HCT116 (cell line): ENCODE data around the gene STON2. TPM values are rescaled to one million over a fixed set of nuclear protein-coding genes. Genes with fewer than 3 reads are reported as not detected.

Source experiments
- ATAC-seq: fragments of 200-7000 bp; cut with Tn5 transposase; 2 replicates; pipeline ENCODE4 v1.9.1; 2020; ENCODE audit warnings: mild to moderate bottlenecking, moderate library complexity
- BruUV-seq: library from RNA; stranded (reverse); fragments of 400-500 nt; replicated peaks from 2 replicates; lab custom pipeline; 2021; lab: Mats Ljungman, UMichigan
- CTCF ChIA-PET: fragments of 300-600 bp; sonication (Branson Sonifier 250); formaldehyde crosslinking; loops from one replicate; lab custom pipeline; 2021; ENCODE audit warnings: antibody characterized with exemption; lab: Charles Lee
- POLR2A ChIA-PET: fragments of 300-600, 350-600 bp; sonication (Branson Sonifier 250); formaldehyde crosslinking; loops from one replicate; lab custom pipeline; 2021; ENCODE audit warnings: antibody characterized with exemption; lab: Charles Lee
- RAD21 ChIA-PET, 2 experiments: fragments of 300-600 bp; sonication (Branson Sonifier 250); formaldehyde crosslinking; loops; one replicate each; lab custom pipeline; 2023; ENCODE audit warnings: low total read pairs in 2 of 2; ENCODE audit not compliant: uncharacterized antibody in 2 of 2, unreplicated experiment in 2 of 2, low non-redundant PET in 1 of 2; lab: Charles Lee
- DNase-seq: peaks from one replicate; pipeline ENCODE4 v3.0.0-alpha.2; 2010; ENCODE audit warnings: low read depth, low spot score
- H2AFZ ChIP-seq: fragments of 200-600 bp; shearing (Covaris generic), sonication (generic); 2 replicates; pipeline ENCODE4 v1.6.1; 2017; ENCODE audit warnings: low read depth, mixed run types, mixed read lengths, antibody characterized with exemption, low read length; ENCODE audit not compliant: poor library complexity, severe bottlenecking
- H3K27ac ChIP-seq: 2 replicates; pipeline ENCODE4 v1.5.1; 2012; ENCODE audit warnings: low read depth, low read length
- H3K27me3 ChIP-seq: fragments of 200-600 bp; sonication (generic); 2 replicates; pipeline ENCODE4 v1.6.1; 2016; ENCODE audit warnings: mixed run types, low read length, mixed read lengths; ENCODE audit not compliant: insufficient read depth
- H3K36me3 ChIP-seq, 2 experiments: fragments of 200-500 bp in 1 of 2; fragments of 200-600 bp in 1 of 2; sonication (Bioruptor generic) in 1 of 2; sonication (generic) in 1 of 2; 2 replicates each; pipeline versions ENCODE4 v1.5.1 to v1.6.1; 2014 to 2016; ENCODE audit warnings: low read length in 2 of 2, inconsistent platforms in 1 of 2, mixed read lengths in 1 of 2, mixed run types in 1 of 2; ENCODE audit not compliant: insufficient read depth in 2 of 2, control insufficient read depth in 1 of 2
- H3K4me1 ChIP-seq, 2 experiments: fragments of 200-600 bp in 1 of 2; sonication (generic) in 1 of 2; 2 replicates each; pipeline versions ENCODE4 v1.5.1 to v1.6.1; 2012 to 2017; ENCODE audit warnings: low read length in 2 of 2, inconsistent platforms in 1 of 2, mild to moderate bottlenecking in 1 of 2, mixed read lengths in 1 of 2, mixed run types in 1 of 2, moderate library complexity in 1 of 2; ENCODE audit not compliant: insufficient read depth in 2 of 2, control insufficient read depth in 1 of 2
- H3K4me2 ChIP-seq: fragments of 200-600 bp; sonication (generic); 2 replicates; pipeline ENCODE4 v1.6.1; 2017; ENCODE audit warnings: mixed run types, low read length, mixed read lengths
- H3K4me3 ChIP-seq, 2 experiments: fragments of 200-600 bp in 1 of 2; sonication (generic) in 1 of 2; replicated peaks in 1 of 2; 2 replicates each; pipeline ENCODE4 v1.5.1; 2011 to 2016; ENCODE audit warnings: low read length in 2 of 2, control low read depth in 1 of 2, low read depth in 1 of 2, mild to moderate bottlenecking in 1 of 2, mixed read lengths in 1 of 2, mixed run types in 1 of 2
- H3K79me2 ChIP-seq: fragments of 200-600 bp; sonication (generic); 2 replicates; pipeline ENCODE4 v1.6.1; 2017; ENCODE audit warnings: mild to moderate bottlenecking, mixed run types, low read length, moderate library complexity, mixed read lengths; ENCODE audit not compliant: insufficient read depth
- H3K9ac ChIP-seq: fragments of 200-600 bp; sonication (generic); 2 replicates; pipeline ENCODE4 v1.6.1; 2016; ENCODE audit warnings: low read length, mixed read lengths
- H3K9me2 ChIP-seq: fragments of 200-600 bp; sonication (generic), shearing (Covaris generic); 2 replicates; pipeline ENCODE4 v1.6.1; 2017; ENCODE audit warnings: mixed run types, mild to moderate bottlenecking, moderate library complexity; ENCODE audit not compliant: insufficient read depth
- H3K9me3 ChIP-seq, 2 experiments: fragments of 200-500 bp in 1 of 2; fragments of 200-600 bp in 1 of 2; sonication (Bioruptor generic) in 1 of 2; sonication (generic) in 1 of 2; 2 replicates each; pipeline ENCODE4 v1.6.1; 2014 to 2017; ENCODE audit warnings: low read length in 2 of 2, mixed read lengths in 2 of 2, inconsistent platforms in 1 of 2, low read depth in 1 of 2, mild to moderate bottlenecking in 1 of 2, mixed run types in 1 of 2, moderate library complexity in 1 of 2; ENCODE audit not compliant: control insufficient read depth in 1 of 2, insufficient read depth in 1 of 2
- H4K20me1 ChIP-seq: fragments of 200-600 bp; sonication (generic), shearing (Covaris generic); 2 replicates; pipeline ENCODE4 v1.6.1; 2017; ENCODE audit warnings: mixed run types, mild to moderate bottlenecking, moderate library complexity; ENCODE audit not compliant: insufficient read depth
- ATF3 ChIP-seq: IDR thresholded peaks from 2 replicates; pipeline ENCODE4 v1.6.1; 2012
- CBX3 ChIP-seq: IDR thresholded peaks from 2 replicates; pipeline ENCODE4 v1.6.1; 2012; ENCODE audit warnings: low read depth
- CEBPB ChIP-seq: IDR thresholded peaks from 2 replicates; pipeline ENCODE4 v1.6.1; 2012; ENCODE audit warnings: low read depth
- EGR1 ChIP-seq: IDR thresholded peaks from 2 replicates; pipeline ENCODE4 v1.6.1; 2012; ENCODE audit warnings: low read depth
- ELF1 ChIP-seq: IDR thresholded peaks from 2 replicates; pipeline ENCODE4 v1.6.1; 2012; ENCODE audit warnings: low read depth, borderline replicate concordance
- EZH2phosphoT487 ChIP-seq: fragments of 200-600 bp; IDR thresholded peaks from 2 replicates; pipeline ENCODE4 v1.6.1; 2018; ENCODE audit warnings: antibody characterized with exemption, borderline replicate concordance
- FOSL1 ChIP-seq: IDR thresholded peaks from 2 replicates; pipeline ENCODE4 v1.6.1; 2012; ENCODE audit warnings: low read depth
- JUND ChIP-seq: IDR thresholded peaks from 2 replicates; pipeline ENCODE4 v1.6.1; 2012
- MAX ChIP-seq: IDR thresholded peaks from 2 replicates; pipeline ENCODE4 v1.6.1; 2012
- POLR2A ChIP-seq: IDR thresholded peaks from 2 replicates; pipeline ENCODE4 v1.7.0; 2011; ENCODE audit warnings: borderline replicate concordance; ENCODE audit not compliant: insufficient read depth, insufficient read length; ENCODE audit errors: extremely low read depth
- RAD21 ChIP-seq: IDR thresholded peaks from 2 replicates; pipeline ENCODE4 v1.6.1; 2012; ENCODE audit warnings: low read depth, mild to moderate bottlenecking
- REST ChIP-seq: IDR thresholded peaks from 2 replicates; pipeline ENCODE4 v1.6.1; 2012; ENCODE audit warnings: low read depth
- SRF ChIP-seq: IDR thresholded peaks from 2 replicates; pipeline ENCODE4 v1.6.1; 2012; ENCODE audit warnings: low read depth
- TCF7L2 ChIP-seq: IDR thresholded peaks from 2 replicates; pipeline ENCODE4 v1.7.0; 2011; ENCODE audit warnings: borderline replicate concordance, inconsistent platforms; ENCODE audit not compliant: insufficient read depth, insufficient read length; ENCODE audit errors: extremely low read depth
- YY1 ChIP-seq: IDR thresholded peaks from 2 replicates; pipeline ENCODE4 v1.6.1; 2011; ENCODE audit warnings: low read length, low read depth, moderate library complexity, mild to moderate bottlenecking; ENCODE audit not compliant: insufficient replicate concordance; ENCODE audit errors: extremely low read depth
- ZBTB33 ChIP-seq: IDR thresholded peaks from 2 replicates; pipeline ENCODE4 v1.6.1; 2011; ENCODE audit warnings: mild to moderate bottlenecking, low read length, moderate library complexity; ENCODE audit not compliant: insufficient replicate concordance; ENCODE audit errors: extremely low read depth
- ZFX ChIP-seq: fragments of 450-650 bp; IDR thresholded peaks from 2 replicates; pipeline ENCODE4 v1.6.1; 2017
- ZNF274 ChIP-seq: fragments of 200-500 bp; sonication (Bioruptor generic); IDR thresholded peaks from 2 replicates; pipeline ENCODE4 v1.6.1; 2014; ENCODE audit warnings: mild to moderate bottlenecking, low read depth, low read length, inconsistent platforms
- intact Hi-C: fragments of 100-400 bp; cut with micrococcal nuclease; formaldehyde crosslinking; loops from 2 replicates; pipeline ENCODE4 v1.10.0; 2022
- total RNA-seq: library from RNA; stranded (reverse); gene quantifications from one replicate; pipeline ENCODE4 v1.2.1, GENCODE V29; 2021; ENCODE audit not compliant: unreplicated experiment

STON2 gene
- total RNA-seq, 1 experiment from 2014 or later = 4.1 TPM

DNA sequence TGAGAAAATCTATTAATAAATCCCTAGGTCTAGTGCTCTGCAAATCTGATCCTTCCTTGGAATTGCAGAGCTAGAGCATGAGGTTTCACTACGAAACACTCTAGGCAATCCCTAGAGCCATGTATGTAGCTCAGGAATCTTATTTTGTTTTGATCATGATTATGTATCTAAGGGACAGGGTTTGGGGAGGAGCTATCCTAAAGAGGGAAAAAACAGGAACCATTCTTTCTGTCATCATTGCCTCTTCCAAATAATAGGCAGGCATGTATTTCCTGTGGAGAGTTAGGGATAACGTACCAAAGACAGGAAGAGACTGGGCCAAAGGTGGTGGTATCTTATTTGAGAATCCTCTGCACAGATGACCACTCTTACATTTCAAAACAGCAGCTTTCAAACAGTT is 90.6 kb downstream of the STON2 start (continued):
- TF ChIP-seq TCF7L2 = no peak

- intact Hi-C loops = no loop called here
- RAD21 ChIA-PET = no interaction called here
- Histone ChIP-seq H3K27ac (no peak overlapping the region), H3K4me1 (peaks cover 18 to 25% of the 10 kb centered on the region in 2 experiments), H2AFZ (no peak overlapping the region), H4K20me1 (no peaks in the 10 kb centered on the region), H3K9me2 (no peaks in the 10 kb centered on the region), H3K4me3 (no peak overlapping the region), H3K4me2 (no peak overlapping the region), H3K9ac (no peak overlapping the region), H3K36me3 (no peaks in the 10 kb centered on the region), H3K79me2 (no peaks in the 10 kb centered on the region), H3K27me3 (no peaks in the 10 kb centered on the region), H3K9me3 (no peaks in the 10 kb centered on the region)
- TF ChIP-seq ATF3 (no peak), ZBTB33 (no peak), YY1 (no peak), RAD21 (no peak), EZH2phosphoT487 (no peak), EGR1 (no peak), MAX (no peak), FOSL1 (no peak), POLR2A (no peak), JUND (no peak), ZNF274 (no peak), ELF1 (no peak), SRF (no peak), CEBPB (no peak), REST (no peak), CBX3 (no peak), ZFX (no peak)
- CTCF ChIA-PET = no interaction called here
- POLR2A ChIA-PET = no interaction called here
- no peak for DNase-seq
- ATAC-seq = no peak
- no TSS peak for BruUV-seq
These were observed 94.4 kb downstream of the STON2 start for GRCh38 chr14:81305743-81306142.
